Peyer's patch (tissue), 4 donors: ENCODE data around the gene LRRC56.

Experiments
- CTCF ChIP-seq, 6 experiments: fragments of 450-650 bp in 4 of 6; fragments of 200-600 bp in 2 of 6; sonication (generic) in 1 of 6; IDR thresholded peaks; one replicate each; pipeline ENCODE4 v1.5.1; 2017 to 2019; ENCODE audit warnings: antibody characterized with exemption in 6 of 6, mild to moderate bottlenecking in 3 of 6, moderate library complexity in 1 of 6
- POLR2A ChIP-seq, 2 donors: fragments of 450-650 bp; IDR thresholded peaks; one replicate each; pipeline ENCODE4 v1.5.1; 2017; ENCODE audit warnings: antibody characterized with exemption in 2 of 2, mild to moderate bottlenecking in 2 of 2, moderate library complexity in 2 of 2

DNA sequence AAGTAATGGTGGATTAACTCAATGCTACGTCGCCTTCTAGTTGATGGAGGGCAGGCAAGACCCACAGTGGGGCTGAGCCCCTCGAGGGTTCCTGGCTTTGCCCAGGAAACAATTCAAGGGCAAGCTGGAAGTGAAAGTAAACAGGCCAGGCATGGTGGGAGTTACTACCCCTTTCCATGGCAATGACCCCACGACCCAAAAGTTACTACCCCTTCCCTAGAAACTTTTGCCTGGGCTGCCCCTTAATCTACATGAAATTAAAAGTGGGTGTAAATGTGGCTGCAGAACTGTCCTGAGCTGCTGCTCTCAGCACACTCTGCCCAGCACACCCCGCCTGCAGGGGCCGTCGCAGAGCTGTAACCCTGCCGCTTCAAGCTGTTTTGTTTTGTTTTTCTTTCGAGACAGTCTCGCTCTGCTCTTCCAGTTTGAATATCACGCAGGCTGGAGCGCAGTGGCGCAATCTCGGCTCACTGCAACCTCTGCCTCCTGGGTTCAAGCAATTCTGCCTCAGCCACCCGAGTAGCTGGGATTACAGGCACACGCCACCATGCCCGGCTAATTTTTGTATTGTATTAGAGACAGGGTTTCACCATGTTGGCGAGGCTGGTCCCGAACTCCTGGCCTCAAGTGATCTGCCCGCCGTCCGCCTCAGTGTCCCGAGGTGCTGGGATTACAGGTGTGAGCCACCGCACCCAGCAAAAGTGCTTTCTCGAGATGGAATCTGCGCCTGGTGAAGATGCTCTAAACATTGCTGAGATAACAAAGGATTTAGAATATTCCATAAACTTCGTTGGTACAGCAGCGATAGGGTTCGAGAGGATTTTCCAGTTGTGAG is 24.3 kb upstream of the LRRC56 start:
- TF ChIP-seq POLR2A (IDR thresholded peaks at IDR 0.05) (no peak), CTCF (IDR thresholded peaks at IDR 0.05) (no peak)
